DOHH2 (cell line): ENCODE measurements around the gene ARF3.

Source experiments
- H3F3A ChIP-seq: fragments of 200-600 bp; sonication (generic), shearing (Covaris generic); 2 replicates; pipeline ENCODE4 v1.6.0; 2016; ENCODE audit warnings: antibody characterized with exemption, mild to moderate bottlenecking; ENCODE audit not compliant: control insufficient read depth, insufficient read depth
- H3K27ac ChIP-seq: fragments of 200-600 bp; sonication (generic); 2 replicates; pipeline ENCODE4 v1.5.1; 2014; ENCODE audit warnings: low read depth, mild to moderate bottlenecking, low read length, moderate library complexity
- H3K27me3 ChIP-seq: fragments of 200-600 bp; sonication (generic); 2 replicates; pipeline ENCODE4 v1.6.1; 2014; ENCODE audit warnings: mild to moderate bottlenecking, low read length, mixed read lengths; ENCODE audit not compliant: control insufficient read depth
- H3K36me3 ChIP-seq: fragments of 200-600 bp; sonication (generic); 2 replicates; pipeline ENCODE4 v1.6.1; 2014; ENCODE audit warnings: mild to moderate bottlenecking, low read length, moderate library complexity, mixed read lengths; ENCODE audit not compliant: control insufficient read depth
- H3K4me1 ChIP-seq: fragments of 200-600 bp; sonication (generic); 2 replicates; pipeline ENCODE4 v1.6.1; 2014; ENCODE audit warnings: mild to moderate bottlenecking, low read length, mixed read lengths; ENCODE audit not compliant: control insufficient read depth
- H3K4me2 ChIP-seq: fragments of 200-600 bp; sonication (generic); 2 replicates; pipeline ENCODE4 v1.6.0; 2014; ENCODE audit warnings: mild to moderate bottlenecking, low read length, moderate library complexity
- H3K4me3 ChIP-seq: fragments of 200-600 bp; sonication (generic); 2 replicates; pipeline ENCODE4 v1.5.1; 2014; ENCODE audit warnings: mild to moderate bottlenecking, low read length, mixed read lengths
- H3K79me2 ChIP-seq: fragments of 200-600 bp; sonication (generic); 2 replicates; pipeline ENCODE4 v1.6.1; 2014; ENCODE audit warnings: mild to moderate bottlenecking, low read length, mixed read lengths; ENCODE audit not compliant: control insufficient read depth
- H3K9me2 ChIP-seq: fragments of 200-600 bp; sonication (generic); replicated peaks from 2 replicates; pipeline ENCODE4 v1.6.1; 2014; ENCODE audit warnings: mild to moderate bottlenecking, low read length, mixed read lengths; ENCODE audit not compliant: control insufficient read depth
- H3K9me3 ChIP-seq: fragments of 200-600 bp; sonication (generic); 2 replicates; pipeline ENCODE4 v1.6.1; 2014; ENCODE audit warnings: antibody characterized with exemption, low read length, mixed read lengths; ENCODE audit not compliant: control insufficient read depth, insufficient read depth
- H4K20me1 ChIP-seq: fragments of 200-600 bp; sonication (generic); 2 replicates; pipeline ENCODE4 v1.6.0; 2014; ENCODE audit warnings: low read depth, mild to moderate bottlenecking, antibody characterized with exemption, low read length, moderate library complexity; ENCODE audit not compliant: control insufficient read depth, insufficient read depth
- EZH2phosphoT487 ChIP-seq: fragments of 200-600 bp; sonication (generic); IDR thresholded peaks from 2 replicates; pipeline ENCODE4 v1.6.1; 2017; ENCODE audit warnings: borderline replicate concordance, mild to moderate bottlenecking, antibody characterized with exemption, low read length, moderate library complexity, mixed read lengths
- TF ChIP-seq, protein P1 (sequence below): fragments of 200-600 bp; sonication (generic); IDR thresholded peaks from one replicate; pipeline ENCODE4 v1.5.1; 2014; ENCODE audit warnings: antibody characterized with exemption, mild to moderate bottlenecking, low read depth, low read length; ENCODE audit not compliant: poor library complexity, severe bottlenecking

The ARF3 gene

DNA sequence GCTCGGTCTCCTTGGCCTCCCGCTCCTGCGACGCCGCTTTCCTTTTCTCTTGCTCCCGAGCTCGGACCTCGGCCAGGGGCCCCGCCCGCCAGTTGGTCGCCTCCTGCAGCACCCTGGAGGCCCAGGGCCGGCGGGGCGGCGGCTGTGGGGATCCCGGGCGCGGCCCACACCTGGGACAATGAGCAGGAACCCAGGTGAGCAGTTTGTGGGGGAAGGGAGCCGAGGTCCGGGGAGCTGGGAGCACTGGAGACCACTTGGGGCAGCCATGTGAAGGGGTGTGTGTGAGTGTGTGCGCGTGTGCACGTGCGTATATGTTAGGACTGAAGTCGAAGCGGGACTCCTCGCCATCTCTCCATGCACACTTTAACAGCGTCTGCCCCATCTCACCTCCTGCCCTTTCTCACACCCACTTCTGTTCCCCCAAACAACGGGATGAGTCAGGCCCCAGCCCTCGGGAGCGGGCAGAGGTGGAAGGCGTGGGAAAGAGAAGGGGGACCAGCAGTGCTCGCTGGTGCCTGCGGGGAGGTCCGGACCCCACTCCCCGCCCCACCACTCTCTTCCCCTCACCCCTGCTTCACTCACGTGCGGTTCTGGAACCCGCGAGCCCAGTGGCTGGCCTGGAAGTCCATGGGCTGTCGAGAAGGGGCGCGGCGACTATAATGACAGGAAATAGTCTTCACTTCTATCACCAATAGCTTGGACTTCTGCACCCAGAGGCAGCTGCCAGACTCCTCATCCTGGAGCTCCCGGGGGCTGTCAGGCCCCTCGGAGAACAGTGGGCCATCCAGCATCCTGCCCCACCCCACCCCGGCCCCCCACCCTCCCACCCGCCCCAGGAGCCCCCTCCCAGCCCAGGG lies 41.4 kb upstream of the ARF3 start:
- Histone ChIP-seq H3K36me3 (peaks cover 21% of the 10 kb centered on the region), H3K4me3 (peak overlapping the region; percentile 82), H3F3A (0 out of 2 replicates have a peak, but pooled peaks cover 7% of the 10 kb centered on the region), H3K27me3 (peaks cover 33% of the 10 kb centered on the region), H3K4me2 (peak overlapping the region; percentile 96), H3K79me2 (0 out of 2 replicates have a peak, but pooled peaks cover 2% of the 10 kb centered on the region), H3K4me1 (peaks cover 50% of the 10 kb centered on the region), H4K20me1 (no peaks in the 10 kb centered on the region), H3K9me2 (no peaks in the 10 kb centered on the region), H3K27ac (0 out of 2 replicates have a peak overlapping the region, but pooled peaks have one; percentile 7), H3K9me3 (no peaks in the 10 kb centered on the region)
- no peak for TF ChIP-seq EZH2phosphoT487
- TF ChIP-seq, protein P1, sequence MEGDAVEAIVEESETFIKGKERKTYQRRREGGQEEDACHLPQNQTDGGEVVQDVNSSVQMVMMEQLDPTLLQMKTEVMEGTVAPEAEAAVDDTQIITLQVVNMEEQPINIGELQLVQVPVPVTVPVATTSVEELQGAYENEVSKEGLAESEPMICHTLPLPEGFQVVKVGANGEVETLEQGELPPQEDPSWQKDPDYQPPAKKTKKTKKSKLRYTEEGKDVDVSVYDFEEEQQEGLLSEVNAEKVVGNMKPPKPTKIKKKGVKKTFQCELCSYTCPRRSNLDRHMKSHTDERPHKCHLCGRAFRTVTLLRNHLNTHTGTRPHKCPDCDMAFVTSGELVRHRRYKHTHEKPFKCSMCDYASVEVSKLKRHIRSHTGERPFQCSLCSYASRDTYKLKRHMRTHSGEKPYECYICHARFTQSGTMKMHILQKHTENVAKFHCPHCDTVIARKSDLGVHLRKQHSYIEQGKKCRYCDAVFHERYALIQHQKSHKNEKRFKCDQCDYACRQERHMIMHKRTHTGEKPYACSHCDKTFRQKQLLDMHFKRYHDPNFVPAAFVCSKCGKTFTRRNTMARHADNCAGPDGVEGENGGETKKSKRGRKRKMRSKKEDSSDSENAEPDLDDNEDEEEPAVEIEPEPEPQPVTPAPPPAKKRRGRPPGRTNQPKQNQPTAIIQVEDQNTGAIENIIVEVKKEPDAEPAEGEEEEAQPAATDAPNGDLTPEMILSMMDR, result no peak

DNA sequence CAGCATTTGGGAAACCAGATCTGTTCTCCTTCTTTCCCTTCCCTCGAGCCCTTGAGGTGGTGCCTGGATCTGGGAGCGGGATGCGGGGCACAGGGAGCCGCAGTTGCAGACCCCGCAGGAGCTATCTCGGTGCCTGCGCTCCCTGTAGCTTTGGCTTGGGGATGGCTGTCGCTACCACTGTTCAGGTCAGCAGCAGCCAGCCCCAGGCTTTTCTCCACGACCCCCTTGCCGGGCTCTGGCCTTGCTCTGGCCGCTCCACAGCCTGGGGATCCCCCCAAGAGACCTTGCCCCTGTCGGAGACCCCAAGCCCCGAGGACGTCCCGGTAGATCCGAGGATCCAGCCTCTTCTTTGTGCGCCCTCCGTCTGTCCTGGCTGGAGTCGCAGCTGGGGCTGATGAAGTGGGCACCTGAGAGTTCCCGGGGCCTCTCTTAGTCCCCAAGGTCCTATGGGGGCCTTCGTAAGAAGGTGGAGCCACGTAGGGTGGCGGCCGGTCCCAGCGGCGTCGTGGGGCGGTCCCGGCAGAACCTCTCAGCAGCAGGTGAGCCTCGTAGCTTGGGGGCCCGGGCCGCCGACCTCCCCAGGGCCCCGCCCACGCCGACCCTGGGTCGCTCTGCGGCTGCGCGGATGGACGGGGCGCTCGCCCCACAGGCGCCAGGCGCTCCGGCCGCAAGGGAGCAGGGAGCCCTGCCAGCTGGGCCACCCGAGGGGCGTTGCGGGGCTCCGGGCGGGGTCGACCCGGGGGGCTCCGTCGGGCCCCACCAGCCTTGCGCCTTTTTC lies 40.6 kb upstream of the ARF3 start:
- Histone ChIP-seq H3K4me2 (peak overlapping the region; percentile 96), H4K20me1 (no peaks in the 10 kb centered on the region), H3K36me3 (peaks cover 13% of the 10 kb centered on the region), H3K79me2 (0 out of 2 replicates have a peak, but pooled peaks cover 2% of the 10 kb centered on the region), H3K4me3 (peak overlapping the region; percentile 82), H3F3A (0 out of 2 replicates have a peak, but pooled peaks cover 7% of the 10 kb centered on the region), H3K27ac (no peak overlapping the region), H3K4me1 (peaks cover 50% of the 10 kb centered on the region), H3K27me3 (peaks cover 38% of the 10 kb centered on the region), H3K9me2 (no peaks in the 10 kb centered on the region), H3K9me3 (no peaks in the 10 kb centered on the region)
- TF ChIP-seq EZH2phosphoT487, result no peak
- TF ChIP-seq, protein P1, result peak; percentile 10

DNA sequence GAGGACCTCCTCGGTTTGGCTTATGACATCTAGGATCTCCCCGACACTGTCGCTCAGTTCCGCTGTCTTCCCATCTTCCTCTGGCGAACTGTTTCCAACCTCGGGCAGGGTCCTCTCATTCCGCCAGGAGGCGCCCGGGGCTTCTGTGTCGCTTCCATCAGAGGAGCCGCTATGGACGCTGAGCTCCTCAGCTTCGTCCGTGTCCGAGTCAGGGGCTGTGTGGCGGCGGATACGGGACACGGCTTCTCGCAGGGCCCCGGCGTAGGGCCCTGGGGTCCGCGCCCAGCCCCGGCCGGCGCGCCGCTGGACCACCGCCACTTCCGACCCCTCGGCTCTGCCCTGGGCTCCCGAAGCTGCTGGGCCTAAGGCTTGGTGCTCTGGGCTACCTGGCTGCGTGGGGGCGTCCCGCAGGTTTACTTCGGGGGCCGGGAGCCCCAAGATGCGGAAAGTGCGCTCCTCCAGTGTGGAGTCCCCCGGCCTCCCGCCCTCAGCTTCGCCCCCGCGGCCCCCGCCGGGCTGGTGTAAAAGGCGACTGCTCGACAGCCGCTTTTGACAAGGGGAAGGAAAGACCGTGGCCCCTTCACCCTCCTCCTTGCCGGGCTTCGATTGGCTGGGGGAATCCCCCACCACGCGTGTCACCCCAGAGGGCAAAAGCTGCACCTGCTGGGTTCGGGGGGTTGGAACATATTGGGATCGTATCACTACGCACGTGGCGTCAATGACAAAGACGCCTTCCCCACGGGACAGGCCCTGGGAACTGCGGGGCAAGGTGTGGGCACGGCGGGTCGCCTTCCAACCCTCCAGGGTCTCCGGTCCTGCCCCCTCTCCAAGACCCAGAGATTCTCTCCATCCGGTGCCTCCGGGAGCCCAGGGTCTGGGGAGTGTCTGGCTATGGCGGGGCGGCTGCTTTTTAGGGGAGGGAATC lies 39.8 kb upstream of the ARF3 start:
- Histone ChIP-seq H3F3A (0 out of 2 replicates have a peak, but pooled peaks cover 7% of the 10 kb centered on the region), H3K9me2 (no peaks in the 10 kb centered on the region), H3K79me2 (0 out of 2 replicates have a peak, but pooled peaks cover 2% of the 10 kb centered on the region), H3K4me1 (peaks cover 50% of the 10 kb centered on the region), H3K27me3 (peaks cover 39% of the 10 kb centered on the region), H4K20me1 (no peaks in the 10 kb centered on the region), H3K4me2 (peak overlapping the region; percentile 96), H3K36me3 (peaks cover 4% of the 10 kb centered on the region), H3K4me3 (peak overlapping the region; percentile 82), H3K9me3 (no peaks in the 10 kb centered on the region), H3K27ac (no peak overlapping the region)
- no peak for TF ChIP-seq EZH2phosphoT487
- TF ChIP-seq, protein P1, result peak; percentile 77
